Fibroblast of the aortic adventitia (primary cell): ENCODE data around the gene CYTH1. TPM values are rescaled to one million over a fixed set of nuclear protein-coding genes. Genes with fewer than 3 reads are reported as not detected.

Experiments used
- DNase-seq: peaks from one replicate; pipeline ENCODE4 v3.0.0-alpha.2; 2010; ENCODE audit warnings: low read depth
- H3K4me3 ChIP-seq: 2 replicates; pipeline ENCODE4 v1.5.1; 2011; ENCODE audit warnings: low read depth, mild to moderate bottlenecking, control low read depth, low read length, moderate library complexity
- CTCF ChIP-seq: IDR thresholded peaks from 2 replicates; pipeline ENCODE4 v1.5.1; 2011; ENCODE audit warnings: mild to moderate bottlenecking, low read length, control low read depth, inconsistent platforms; ENCODE audit not compliant: insufficient read depth
- small RNA-seq: library from RNA; depleted of rRNA; stranded (forward); fragments of <200 nt; gene quantifications from one replicate; pipeline ENCODE3, GENCODE V24; 2012
- total RNA-seq: library from RNA; depleted of rRNA; stranded (reverse); fragments of >200 nt; gene quantifications from 2 replicates; pipeline ENCODE4 v1.2.3, GENCODE V29; 2012; ENCODE audit warnings: low replicate concordance

Gene CYTH1
- total RNA-seq, 1 donor = 13.8 TPM

- no peak for TF ChIP-seq CTCF
- no peak overlapping the region for H3K4me3 ChIP-seq
- DNase-seq = no peak
These were observed 152.6 kb downstream of the CYTH1 start for GRCh38 chr17:78629436-78629995.

GRCh38 chr17:78628547-78629435 is 153.3 kb downstream of the CYTH1 start:
- no peak for DNase-seq
- no peak for TF ChIP-seq CTCF
- H3K4me3 ChIP-seq = no peak overlapping the region

GRCh38 chr17:78624324-78625151 is 157.5 kb downstream of the CYTH1 start:
- no peak for DNase-seq
- H3K4me3 ChIP-seq = no peak overlapping the region
- no peak for TF ChIP-seq CTCF

Small RNA genes lying within 50 kb of the gene (small RNA-seq; reads per million reads assigned to genes)
- gene RNU6-638P = not detected

Other genes starting within 250 kb of the CYTH1 start
- not detected in 2 replicates for gene DNAH17, start 204.9 kb downstream of the CYTH1 start, total RNA-seq
- gene USP36, start 58.5 kb upstream of the CYTH1 start, total RNA-seq = 27.5 and 36.7 TPM in 2 replicates
- gene CEP295NL, start 120.9 kb upstream of the CYTH1 start, total RNA-seq = 1.5 and 3.3 TPM in 2 replicates
- gene TIMP2, start 143.1 kb upstream of the CYTH1 start, total RNA-seq = 132 and 180 TPM in 2 replicates
- gene LGALS3BP, start 197.7 kb upstream of the CYTH1 start, total RNA-seq = 87.2 and 270 TPM in 2 replicates
- gene CANT1, start 227.5 kb upstream of the CYTH1 start, total RNA-seq = 33.4 and 53.0 TPM in 2 replicates
- 42.1 and 44.3 TPM in 2 replicates for gene C1QTNF1, start 241.9 kb upstream of the CYTH1 start, total RNA-seq